Stimulated activated CD4-positive, alpha-beta T cell treated with anti-CD3 and anti-CD28 coated beads, Interleukin-2, amount 100 ng/mL, for 24 hours (primary cell): ENCODE measurements around the gene SLC24A4.
A peak's percentile ranks its signal among the peaks of the same experiment; 100 is the strongest.
"Not testable (repeated sequence)": the region's sequence is repeated elsewhere in the genome, so short reads cannot be mapped to it uniquely, and the experiment has no call there.

ENCODE experiments used
- DNase-seq, 2 donors: peaks; one replicate each; pipeline ENCODE4 v3.0.0-alpha.2; 2020

The SLC24A4 gene

GRCh38 chr14:92528486-92529100, 205.6 kb downstream of the SLC24A4 start:
- no peak for DNase-seq

- DNase-seq = no peak
These were observed 206.9 kb downstream of the SLC24A4 start for GRCh38 chr14:92529903-92530302.

GRCh38 chr14:92531106-92531873, 208.3 kb downstream of the SLC24A4 start:
- peak; percentile 34 to 41 for DNase-seq

GRCh38 chr14:92532490-92533163, 209.7 kb downstream of the SLC24A4 start:
- no peak for DNase-seq

GRCh38 chr14:92534932-92535643, 212.1 kb downstream of the SLC24A4 start:
- no peak for DNase-seq

- not testable (repeated sequence) for DNase-seq
These were observed 213.3 kb downstream of the SLC24A4 start for GRCh38 chr14:92536231-92536630.

GRCh38 chr14:92538412-92538985, 215.5 kb downstream of the SLC24A4 start:
- no peak for DNase-seq

GRCh38 chr14:92539419-92539818, 216.5 kb downstream of the SLC24A4 start:
- DNase-seq = no peak

- DNase-seq = no peak
These were observed 216.9 kb downstream of the SLC24A4 start for GRCh38 chr14:92539875-92540274.

GRCh38 chr14:92540472-92541048, 217.6 kb downstream of the SLC24A4 start:
- DNase-seq = no peak

GRCh38 chr14:92542766-92543554, 220.0 kb downstream of the SLC24A4 start:
- no peak for DNase-seq

- no peak for DNase-seq
These were observed 221.2 kb downstream of the SLC24A4 start for GRCh38 chr14:92544051-92544720.

GRCh38 chr14:92546347-92547053, 223.5 kb downstream of the SLC24A4 start:
- no peak for DNase-seq

- DNase-seq = no peak
These were observed 226.3 kb downstream of the SLC24A4 start for GRCh38 chr14:92549105-92549858.

GRCh38 chr14:92549859-92550230, 226.9 kb downstream of the SLC24A4 start:
- DNase-seq = no peak
